B cell (primary cell): ENCODE measurements around the gene RBM33. TPM values are rescaled to one million over a fixed set of nuclear protein-coding genes. Genes with fewer than 3 reads are reported as not detected.
A peak's percentile ranks its signal among the peaks of the same experiment; 100 is the strongest.

Source experiments
- ATAC-seq: fragments of 200-7000 bp; cut with Tn5 transposase; one replicate; pipeline ENCODE4 v1.10.0; 2021; ENCODE audit warnings: low read depth, mild to moderate bottlenecking, moderate number of reproducible peaks, moderate library complexity
- CTCF ChIA-PET: fragments of 350-600 bp; sonication (Branson Sonifier 250); formaldehyde crosslinking; loops from one replicate; lab custom pipeline; 2021; ENCODE audit warnings: antibody characterized with exemption, inconsistent platforms; lab: Charles Lee
- POLR2A ChIA-PET: fragments of 350-600 bp; sonication (Branson Sonifier 250); formaldehyde crosslinking; loops from one replicate; lab custom pipeline; 2021; ENCODE audit warnings: antibody characterized with exemption; lab: Charles Lee
- DNase-seq: peaks from one replicate; pipeline ENCODE4 v3.0.0; 2013
- H2AFZ ChIP-seq: 2 replicates; pipeline ENCODE4 v1.6.1; 2012; ENCODE audit warnings: mild to moderate bottlenecking, low read depth, low read length; ENCODE audit not compliant: insufficient read depth, poor library complexity, severe bottlenecking
- H3K27ac ChIP-seq, 2 donors: 1 replicate in 1 of 2; 2 replicates in 1 of 2; pipeline ENCODE4 v1.5.1; 2012 to 2013; ENCODE audit warnings: low read length in 2 of 2, mild to moderate bottlenecking in 2 of 2, moderate library complexity in 1 of 2
- H3K27me3 ChIP-seq, 4 experiments: fragments of 200-600 bp in 1 of 4; sonication (generic) in 1 of 4; replicated peaks in 1 of 4; 1 replicate in 2 of 4; 2 replicates in 2 of 4; pipeline versions ENCODE4 v1.6.1 to v1.7.0; 2013 to 2016; ENCODE audit warnings: low read length in 3 of 4, mild to moderate bottlenecking in 2 of 4, mixed read lengths in 1 of 4, moderate library complexity in 1 of 4; ENCODE audit not compliant: insufficient read depth in 4 of 4, control insufficient read depth in 3 of 4; ENCODE audit errors: control extremely low read depth in 1 of 4
- H3K36me3 ChIP-seq, 2 experiments: replicated peaks in 1 of 2; 1 replicate in 1 of 2; 2 replicates in 1 of 2; pipeline versions ENCODE4 v1.6.1 to v1.7.1; 2013; ENCODE audit warnings: low read length in 1 of 2; ENCODE audit not compliant: insufficient read depth in 2 of 2, control insufficient read depth in 1 of 2; ENCODE audit errors: control extremely low read depth in 1 of 2, extremely low read depth in 1 of 2
- H3K4me1 ChIP-seq, 2 donors: fragments of 200-600 bp in 1 of 2; sonication (generic) in 1 of 2; 1 replicate in 1 of 2; 2 replicates in 1 of 2; pipeline versions ENCODE4 v1.5.1 to v1.6.1; 2013 to 2017; ENCODE audit warnings: low read length in 2 of 2; ENCODE audit not compliant: control insufficient read depth in 2 of 2, insufficient read depth in 2 of 2
- H3K4me2 ChIP-seq: replicated peaks from 2 replicates; pipeline ENCODE3; 2012; ENCODE audit warnings: mild to moderate bottlenecking, low read depth, low read length; ENCODE audit not compliant: poor library complexity, severe bottlenecking
- H3K4me3 ChIP-seq, 5 experiments: fragments of 200-600 bp in 1 of 5; sonication (generic) in 1 of 5; 1 replicate in 3 of 5; 2 replicates in 2 of 5; pipeline versions ENCODE4 v1.5.1 to v1.7.0; 2011 to 2016; ENCODE audit warnings: low read length in 4 of 5, mild to moderate bottlenecking in 4 of 5, low read depth in 2 of 5, control low read depth in 1 of 5, moderate library complexity in 1 of 5; ENCODE audit not compliant: insufficient read depth in 1 of 5; ENCODE audit errors: control extremely low read depth in 1 of 5, extremely low read depth in 1 of 5
- H3K79me2 ChIP-seq: fragments of 200-600 bp; sonication (generic); one replicate; pipeline ENCODE4 v1.6.0; 2016; ENCODE audit warnings: low read length; ENCODE audit not compliant: control insufficient read depth, insufficient read depth
- H3K9ac ChIP-seq: fragments of 200-600 bp; sonication (generic); 2 replicates; pipeline ENCODE4 v1.6.1; 2017; ENCODE audit warnings: mild to moderate bottlenecking, low read length, moderate library complexity
- H3K9me3 ChIP-seq, 3 donors: one replicate each; pipeline versions ENCODE4 v1.6.1 to v1.7.1; 2013; ENCODE audit warnings: low read length in 2 of 3; ENCODE audit not compliant: control insufficient read depth in 2 of 3, insufficient read depth in 1 of 3; ENCODE audit errors: control extremely low read depth in 1 of 3
- H4K20me1 ChIP-seq: 2 replicates; pipeline ENCODE4 v1.6.0; 2012; ENCODE audit warnings: mild to moderate bottlenecking, low read length; ENCODE audit not compliant: insufficient read depth, control insufficient read depth, poor library complexity, severe bottlenecking
- H3K27ac Mint-ChIP-seq: one replicate; pipeline ENCODE4 v1.8.0; 2021; ENCODE audit warnings: mixed read lengths
- H3K27me3 Mint-ChIP-seq: one replicate; pipeline ENCODE4 v1.8.0; 2021; ENCODE audit warnings: mixed read lengths
- H3K4me1 Mint-ChIP-seq: one replicate; pipeline ENCODE4 v1.8.0; 2021; ENCODE audit warnings: mixed read lengths
- H3K4me3 Mint-ChIP-seq: one replicate; pipeline ENCODE4 v1.8.0; 2021; ENCODE audit warnings: mixed read lengths
- H3K9me3 Mint-ChIP-seq: one replicate; pipeline ENCODE4 v1.8.0; 2022; ENCODE audit warnings: mixed read lengths; ENCODE audit not compliant: insufficient read depth
- EZH2 ChIP-seq: IDR thresholded peaks from 2 replicates; pipeline ENCODE4 v1.6.1; 2012; ENCODE audit warnings: borderline replicate concordance, low read depth, mild to moderate bottlenecking, moderate library complexity, low read length; ENCODE audit not compliant: insufficient read depth, poor library complexity, severe bottlenecking
- WGBS: methylation state at CpG from one replicate; pipeline ENCODE4 v1.1.5; 2013; ENCODE audit warnings: missing lambda C conversion rate; ENCODE audit not compliant: insufficient coverage; 5-methylcytosine and 5-hydroxymethylcytosine counted together
- intact Hi-C: fragments of 100-400 bp; cut with micrococcal nuclease; formaldehyde crosslinking; loops from one replicate; pipeline ENCODE4 v1.10.0; 2022
- polyA plus RNA-seq: library from polyadenylated mRNA; depleted of rRNA; stranded (reverse); fragments of >200 nt; gene quantifications from 2 replicates; pipeline ENCODE4 v1.2.3, GENCODE V29; 2012
- total RNA-seq, 2 donors: library from RNA; stranded (reverse); fragments of 120-200 nt in 1 of 2; gene quantifications; 1 replicate in 1 of 2; 2 replicates in 1 of 2; pipeline versions ENCODE4 v1.2.3 to v1.2.4, GENCODE V29; 2013 to 2022
- TF ChIP-seq, protein P1 (sequence below): fragments of 200-600 bp; IDR thresholded peaks from one replicate; pipeline ENCODE4 v1.8.0; 2022; ENCODE audit warnings: antibody characterized with exemption, mild to moderate bottlenecking

The RBM33 gene
- total and polyA plus RNA-seq, 2 donors (not counting 1 experiment from before 2014, with no cell fraction given) = 33.5 to 189 TPM

- Histone ChIP-seq H3K4me3 (no peak overlapping the region), H3K79me2 (peaks cover 73% of the 10 kb centered on the region), H3K9me3 (no peaks in the 10 kb centered on the region), H3K9ac (no peak overlapping the region), H3K27me3 (no peaks in the 10 kb centered on the region), H2AFZ (no peak overlapping the region), H3K36me3 (peaks cover 4 to 33% of the 10 kb centered on the region in 2 experiments), H3K27ac (peak overlapping the region in 1 of 2 donors; percentile 76), H4K20me1 (peaks cover 4% of the 10 kb centered on the region), H3K4me1 (peaks cover 34 to 43% of the 10 kb centered on the region in 2 donors), H3K4me2 (peak overlapping the region; percentile 49)
- H3K9me3 Mint-ChIP-seq = no peaks in the 10 kb centered on the region
- peak overlapping the region; percentile 29 for H3K4me3 Mint-ChIP-seq
- no CpG with 5 or more reads among the region's 1 CpG for WGBS
- intact Hi-C loops = no loop called here
- ATAC-seq = no peak
- H3K27ac Mint-ChIP-seq = peak overlapping the region; percentile 64
- ChIA-PET CTCF (interaction anchor here (1.1 to 14.4 kb wide), 6 partner anchors 8 to 387 kb away, joined by 3 to 242 read pairs (median 6); no protein-coding TSS in a partner anchor), POLR2A (interaction anchor here (2.2 kb wide), 1 partner anchor 88 kb away, joined by 4 read pairs; the partner anchor contains the start of gene RBM33)
- no peak for DNase-seq
- no peak for TF ChIP-seq EZH2
- TF ChIP-seq, protein P1, sequence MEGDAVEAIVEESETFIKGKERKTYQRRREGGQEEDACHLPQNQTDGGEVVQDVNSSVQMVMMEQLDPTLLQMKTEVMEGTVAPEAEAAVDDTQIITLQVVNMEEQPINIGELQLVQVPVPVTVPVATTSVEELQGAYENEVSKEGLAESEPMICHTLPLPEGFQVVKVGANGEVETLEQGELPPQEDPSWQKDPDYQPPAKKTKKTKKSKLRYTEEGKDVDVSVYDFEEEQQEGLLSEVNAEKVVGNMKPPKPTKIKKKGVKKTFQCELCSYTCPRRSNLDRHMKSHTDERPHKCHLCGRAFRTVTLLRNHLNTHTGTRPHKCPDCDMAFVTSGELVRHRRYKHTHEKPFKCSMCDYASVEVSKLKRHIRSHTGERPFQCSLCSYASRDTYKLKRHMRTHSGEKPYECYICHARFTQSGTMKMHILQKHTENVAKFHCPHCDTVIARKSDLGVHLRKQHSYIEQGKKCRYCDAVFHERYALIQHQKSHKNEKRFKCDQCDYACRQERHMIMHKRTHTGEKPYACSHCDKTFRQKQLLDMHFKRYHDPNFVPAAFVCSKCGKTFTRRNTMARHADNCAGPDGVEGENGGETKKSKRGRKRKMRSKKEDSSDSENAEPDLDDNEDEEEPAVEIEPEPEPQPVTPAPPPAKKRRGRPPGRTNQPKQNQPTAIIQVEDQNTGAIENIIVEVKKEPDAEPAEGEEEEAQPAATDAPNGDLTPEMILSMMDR = no peak
- H3K4me1 Mint-ChIP-seq = peaks cover 79% of the 10 kb centered on the region
- no peaks in the 10 kb centered on the region for H3K27me3 Mint-ChIP-seq
Observed at GRCh38 chr7:155731871-155732270, 87.4 kb downstream of the RBM33 start.

DNA sequence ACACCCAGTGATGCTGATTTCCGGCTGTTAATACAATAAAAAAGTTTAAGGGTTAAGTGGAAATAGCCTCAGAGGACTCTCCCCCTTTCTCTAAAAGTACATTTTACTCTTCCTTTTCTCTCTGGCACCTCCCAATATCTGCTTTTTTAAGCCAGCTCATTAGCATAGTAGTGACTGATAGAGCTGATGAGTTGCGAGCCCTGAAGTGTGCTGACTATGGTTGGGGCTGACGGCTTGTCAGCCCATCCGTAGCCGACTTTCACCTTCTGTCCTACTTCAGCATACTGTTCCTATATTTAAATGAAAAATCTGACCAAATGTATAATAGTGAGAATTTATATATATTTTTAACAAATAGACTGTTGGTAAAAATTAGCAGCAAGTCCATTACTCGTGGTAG lies 87.8 kb downstream of the RBM33 start:
- no peak for TF ChIP-seq EZH2
- TF ChIP-seq, protein P1 = no peak
- Mint-ChIP-seq H3K27me3 (no peaks in the 10 kb centered on the region), H3K27ac (peak overlapping the region; percentile 65), H3K4me1 (peaks cover 78% of the 10 kb centered on the region), H3K4me3 (peak overlapping the region; percentile 1), H3K9me3 (no peaks in the 10 kb centered on the region)
- H3K79me2 ChIP-seq = peaks cover 73% of the 10 kb centered on the region
- no peaks in the 10 kb centered on the region for H3K27me3 ChIP-seq
- H2AFZ ChIP-seq = no peak overlapping the region
- no peak overlapping the region for H3K9ac ChIP-seq
- WGBS = 33% methylated on average over 1 of the region's 6 CpGs
- H3K27ac ChIP-seq = peak overlapping the region; percentile 61 to 76
- peak overlapping the region; percentile 49 for H3K4me2 ChIP-seq
- CTCF ChIA-PET = interaction anchor here (1.5 to 14.4 kb wide), 5 partner anchors 10 to 387 kb away, joined by 3 to 242 read pairs (median 7); no protein-coding TSS in a partner anchor
- H3K4me3 ChIP-seq = peak overlapping the region in 1 of 5 experiments; percentile 23
- peak; percentile 25 for DNase-seq
- H3K9me3 ChIP-seq = no peaks in the 10 kb centered on the region
- peaks cover 4% of the 10 kb centered on the region for H4K20me1 ChIP-seq
- peaks cover 4 to 35% of the 10 kb centered on the region in 2 experiments for H3K36me3 ChIP-seq
- peak; percentile 64 for ATAC-seq
- intact Hi-C loops = no loop called here
- POLR2A ChIA-PET = interaction anchor here (2.2 kb wide), 1 partner anchor 88 kb away, joined by 4 read pairs; the partner anchor contains the start of gene RBM33
- peaks cover 34 to 43% of the 10 kb centered on the region in 2 donors for H3K4me1 ChIP-seq
